HepG2 (cell line): ENCODE results near the gene PELI1. TPM values are rescaled to one million over a fixed set of nuclear protein-coding genes. Genes with fewer than 3 reads are reported as not detected.
A peak's percentile ranks its signal among the peaks of the same experiment; 100 is the strongest.

Experiments used
- DMTF1 ChIP-seq: sonication (generic); formaldehyde crosslinking; IDR thresholded peaks from 2 replicates; pipeline ENCODE4 v1.4.0; 2020; ENCODE audit warnings: mild to moderate bottlenecking, missing genetic modification reagents
- ELF3 ChIP-seq: IDR thresholded peaks from 2 replicates; pipeline ENCODE4 v1.6.1; 2016; ENCODE audit warnings: missing genetic modification reagents, missing compliant biosample characterization
- HIVEP1 ChIP-seq: sonication (generic); formaldehyde crosslinking; IDR thresholded peaks from 2 replicates; pipeline ENCODE4 v1.4.0; 2020; ENCODE audit warnings: mild to moderate bottlenecking, missing genetic modification reagents
- RERE ChIP-seq: IDR thresholded peaks from 2 replicates; pipeline ENCODE4 v1.6.1; 2016; ENCODE audit warnings: low read depth, missing genetic modification reagents, missing compliant biosample characterization
- SAP130 ChIP-seq: IDR thresholded peaks from 2 replicates; pipeline ENCODE4 v1.6.1; 2016; ENCODE audit warnings: low read depth
- THAP7 ChIP-seq: sonication (generic); formaldehyde crosslinking; IDR thresholded peaks from 2 replicates; pipeline ENCODE4 v1.8.1; 2023; ENCODE audit warnings: mild to moderate bottlenecking, missing genetic modification reagents
- ZBED4 ChIP-seq: sonication (generic); formaldehyde crosslinking; IDR thresholded peaks from 2 replicates; pipeline ENCODE4 v1.4.0; 2020; ENCODE audit warnings: missing genetic modification reagents, borderline replicate concordance
- ZNF136 ChIP-seq: sonication (generic); formaldehyde crosslinking; IDR thresholded peaks from 2 replicates; pipeline ENCODE4 v1.8.1; 2022; ENCODE audit warnings: low read depth, mild to moderate bottlenecking, moderate library complexity, missing genetic modification reagents
- ZNF142 ChIP-seq: sonication (generic); formaldehyde crosslinking; IDR thresholded peaks from 2 replicates; pipeline ENCODE4 v1.4.0; 2020; ENCODE audit warnings: missing genetic modification reagents
- ZNF326 ChIP-seq: sonication (generic); formaldehyde crosslinking; IDR thresholded peaks from 2 replicates; pipeline ENCODE4 v1.4.0; 2020; ENCODE audit warnings: missing genetic modification reagents, borderline replicate concordance
- polyA plus RNA-seq, 8 experiments: library from polyadenylated mRNA; depleted of rRNA in 3 of 8; stranded (reverse) in 7 of 8; unstranded in 1 of 8; fragments of >200 nt; fragmentation: Illumina TruSeq in 4 of 8; extraction: Trizol in 4 of 8; gene quantifications; 2 replicates each; pipeline versions ENCODE4 v1.2.1 to v1.2.3, GENCODE V29; 2011 to 2016; ENCODE audit warnings: low read depth in 4 of 8, missing spikeins in 1 of 8, mixed read lengths in 1 of 8; ENCODE audit not compliant: insufficient read depth in 1 of 8
- total RNA-seq, 5 experiments: library from RNA; depleted of rRNA; stranded (reverse); fragments of >200 nt; fragmentation: Illumina TruSeq; extraction: Trizol; gene quantifications; 2 replicates each; pipeline ENCODE4 v1.2.3, GENCODE V29; 2016; ENCODE audit warnings: low read depth in 1 of 5

The PELI1 gene
- total and polyA plus RNA-seq, 2 of the 13 experiments (the other 11 are each of a cell fraction or from before 2014, with no cell fraction given) = 12.5 to 16.2 TPM

- TF ChIP-seq RERE (CRISPR knock-in tag) (no peak), HIVEP1 (CRISPR knock-in tag) (no peak), ELF3 (peak; percentile 79), ZNF136 (no peak), ZNF326 (CRISPR knock-in tag) (no peak), THAP7 (no peak), SAP130 (CRISPR knock-in tag) (peak; percentile 42; the same call in 1 of the 2 replicates), DMTF1 (CRISPR knock-in tag) (no peak), ZNF142 (CRISPR knock-in tag) (0 out of 2 replicates have a peak, but pooled peaks have one; percentile 27), ZBED4 (CRISPR knock-in tag) (no peak)
Measured at GRCh38 chr2:64049633-64050220, 94.5 kb downstream of the PELI1 start (continued).
